ENCODE results near the gene GPR152. TPM values are rescaled to one million over a fixed set of nuclear protein-coding genes. Genes with fewer than 3 reads are reported as not detected.

Gene GPR152
- total RNA-seq, 1 experiment from 2014 or later = not detected

DNA sequence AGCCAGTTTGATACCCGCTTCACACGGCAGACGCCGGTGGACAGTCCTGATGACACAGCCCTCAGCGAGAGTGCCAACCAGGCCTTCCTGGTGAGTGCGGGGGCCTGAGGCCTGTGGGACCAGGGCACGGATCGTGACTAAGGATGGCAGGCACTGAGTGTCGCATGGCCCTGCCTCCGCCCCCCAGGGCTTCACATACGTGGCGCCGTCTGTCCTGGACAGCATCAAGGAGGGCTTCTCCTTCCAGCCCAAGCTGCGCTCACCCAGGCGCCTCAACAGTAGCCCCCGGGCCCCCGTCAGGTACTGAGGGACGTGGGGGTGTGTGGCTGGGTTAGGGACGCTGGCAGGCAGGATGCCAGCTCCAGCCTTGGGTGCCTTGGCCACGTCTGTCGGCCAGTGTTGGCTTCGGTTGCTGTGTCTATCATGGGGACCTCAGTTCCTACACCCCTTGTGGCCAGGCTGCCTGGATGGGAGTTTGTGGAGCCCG is 18.1 kb downstream of the GPR152 start:
- TF ChIP-seq CTCF (IDR thresholded peaks at IDR 0.05; ENCODE audit: unreplicated experiment) = no peak
- peaks cover 4% of the 10 kb centered on the region for H3K4me1 Mint-ChIP-seq (ENCODE audit: low read depth, unreplicated experiment)
- no TSS peak for BruUV-seq (replicated peaks)
- no peak overlapping the region for H3K27ac Mint-ChIP-seq (ENCODE audit: unreplicated experiment)
- CTCF ChIA-PET = no interaction called here
- no peaks in the 10 kb centered on the region for H3K9me3 Mint-ChIP-seq (ENCODE audit: low read depth, unreplicated experiment)
- no peak for DNase-seq
- H3K4me3 Mint-ChIP-seq (ENCODE audit: low read depth, unreplicated experiment) = no peak overlapping the region
- peaks cover 60% of the 10 kb centered on the region for H3K36me3 Mint-ChIP-seq (ENCODE audit: insufficient read depth, unreplicated experiment)
- intact Hi-C loops (cut with micrococcal nuclease; ENCODE audit: unreplicated experiment) = no loop called here
- H3K27me3 Mint-ChIP-seq (ENCODE audit: unreplicated experiment) = no peaks in the 10 kb centered on the region

GRCh38 chr11:67433536-67434394 is 18.8 kb downstream of the GPR152 start:
- H3K36me3 Mint-ChIP-seq (ENCODE audit: insufficient read depth, unreplicated experiment) = peaks cover 60% of the 10 kb centered on the region
- no peaks in the 10 kb centered on the region for H3K4me1 Mint-ChIP-seq (ENCODE audit: low read depth, unreplicated experiment)
- no peaks in the 10 kb centered on the region for H3K27me3 Mint-ChIP-seq (ENCODE audit: unreplicated experiment)
- no peak overlapping the region for H3K4me3 Mint-ChIP-seq (ENCODE audit: low read depth, unreplicated experiment)
- no peaks in the 10 kb centered on the region for H3K9me3 Mint-ChIP-seq (ENCODE audit: low read depth, unreplicated experiment)
- intact Hi-C loops (cut with micrococcal nuclease; ENCODE audit: unreplicated experiment) = no loop called here
- no TSS peak for BruUV-seq (replicated peaks)
- DNase-seq = no peak
- H3K27ac Mint-ChIP-seq (ENCODE audit: unreplicated experiment) = no peak overlapping the region
- CTCF ChIA-PET = no interaction called here
- no peak for TF ChIP-seq CTCF (IDR thresholded peaks at IDR 0.05; ENCODE audit: unreplicated experiment)

DNA sequence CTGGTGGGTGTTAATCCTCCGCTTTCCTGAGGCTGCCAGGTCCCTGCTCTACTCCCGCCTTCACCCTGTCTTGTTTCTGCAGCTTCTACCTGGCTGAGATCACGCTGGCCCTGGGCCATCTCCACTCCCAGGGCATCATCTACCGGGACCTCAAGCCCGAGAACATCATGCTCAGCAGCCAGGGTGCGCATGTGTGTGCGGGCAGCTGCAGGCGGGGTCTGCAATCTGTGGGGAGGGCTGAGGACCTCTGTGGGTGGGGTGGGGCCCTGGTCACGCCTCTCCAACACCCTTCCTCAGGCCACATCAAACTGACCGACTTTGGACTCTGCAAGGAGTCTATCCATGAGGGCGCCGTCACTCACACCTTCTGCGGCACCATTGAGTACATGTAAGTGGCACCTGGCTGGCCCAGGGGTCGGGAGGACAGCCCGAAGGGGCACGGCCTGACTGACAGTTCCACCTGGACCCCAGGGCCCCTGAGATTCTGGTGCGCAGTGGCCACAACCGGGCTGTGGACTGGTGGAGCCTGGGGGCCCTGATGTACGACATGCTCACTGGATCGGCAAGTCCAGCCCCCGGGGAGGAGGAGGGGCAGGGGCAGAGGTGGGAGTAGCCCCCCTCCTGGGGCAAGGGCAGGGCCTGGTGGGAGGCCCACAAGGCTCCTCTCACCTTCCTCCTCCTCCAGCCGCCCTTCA is 19.7 kb downstream of the GPR152 start:
- Mint-ChIP-seq H3K4me3 (ENCODE audit: low read depth, unreplicated experiment) (no peak overlapping the region), H3K27me3 (ENCODE audit: unreplicated experiment) (no peaks in the 10 kb centered on the region), H3K27ac (ENCODE audit: unreplicated experiment) (no peak overlapping the region), H3K9me3 (ENCODE audit: low read depth, unreplicated experiment) (no peaks in the 10 kb centered on the region), H3K36me3 (ENCODE audit: insufficient read depth, unreplicated experiment) (peaks cover 62% of the 10 kb centered on the region), H3K4me1 (ENCODE audit: low read depth, unreplicated experiment) (no peaks in the 10 kb centered on the region)
- DNase-seq = no peak
- no TSS peak for BruUV-seq (replicated peaks)
- no peak for TF ChIP-seq CTCF (IDR thresholded peaks at IDR 0.05; ENCODE audit: unreplicated experiment)
- intact Hi-C loops (cut with micrococcal nuclease; ENCODE audit: unreplicated experiment) = no loop called here
- CTCF ChIA-PET = no interaction called here

- CTCF ChIA-PET = no interaction called here
- Mint-ChIP-seq H3K36me3 (ENCODE audit: insufficient read depth, unreplicated experiment) (peaks cover 59% of the 10 kb centered on the region), H3K4me1 (ENCODE audit: low read depth, unreplicated experiment) (no peaks in the 10 kb centered on the region), H3K27ac (ENCODE audit: unreplicated experiment) (no peak overlapping the region), H3K27me3 (ENCODE audit: unreplicated experiment) (no peaks in the 10 kb centered on the region), H3K9me3 (ENCODE audit: low read depth, unreplicated experiment) (no peaks in the 10 kb centered on the region), H3K4me3 (ENCODE audit: low read depth, unreplicated experiment) (no peak overlapping the region)
- no TSS peak for BruUV-seq (replicated peaks)
- no peak for DNase-seq
- intact Hi-C loops (cut with micrococcal nuclease; ENCODE audit: unreplicated experiment) = no loop called here
- no peak for TF ChIP-seq CTCF (IDR thresholded peaks at IDR 0.05; ENCODE audit: unreplicated experiment)
Observed at GRCh38 chr11:67431346-67432249, 20.9 kb downstream of the GPR152 start.
